Ecto neural progenitor cell (in vitro differentiated cells): ENCODE data around the gene STIM1.
"Not testable (repeated sequence)": the region's sequence is repeated elsewhere in the genome, so short reads cannot be mapped to it uniquely, and the experiment has no call there.

ENCODE experiments used
- DNase-seq: peaks from one replicate; pipeline ENCODE4 v3.0.0-alpha.2; 2018; ENCODE audit warnings: low spot score

The STIM1 gene

DNA sequence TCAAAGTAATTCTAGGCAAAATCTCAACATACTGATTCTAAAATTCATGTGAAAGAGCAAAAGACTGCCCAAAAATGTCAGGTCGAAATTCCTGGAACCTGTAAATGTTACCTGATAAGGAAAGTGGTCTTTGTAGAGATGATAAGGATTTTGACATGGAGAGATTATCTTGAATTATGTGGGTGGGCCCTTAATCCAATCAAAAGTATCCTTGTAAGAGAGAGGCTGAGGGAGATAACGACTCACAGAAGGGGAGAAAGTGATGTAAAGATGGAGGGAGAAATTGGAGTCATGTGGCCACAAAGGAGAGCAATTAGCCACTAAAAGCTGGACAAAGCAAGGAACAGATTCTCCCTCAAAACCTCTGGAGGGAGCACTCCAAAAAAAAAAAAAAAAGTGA lies 259.7 kb downstream of the STIM1 start:
- no peak for DNase-seq

DNA sequence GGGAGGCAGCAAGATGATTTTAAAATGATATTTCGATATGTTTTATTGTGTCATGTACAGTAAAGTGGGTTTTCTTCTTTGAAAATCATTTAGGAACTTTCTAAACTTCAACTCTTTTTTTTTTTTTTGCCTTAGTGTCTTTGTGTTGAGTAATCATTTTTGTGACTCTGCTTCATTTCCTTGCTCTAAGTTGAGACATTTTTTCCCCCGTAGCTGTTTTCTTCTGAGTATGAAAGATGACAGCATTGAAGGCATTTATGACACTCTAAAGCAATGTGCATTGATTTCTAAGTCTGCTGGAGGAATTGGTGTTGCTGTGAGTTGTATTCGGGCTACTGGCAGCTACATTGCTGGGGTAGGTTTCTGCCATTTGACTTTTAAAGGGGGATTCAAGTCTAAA lies 262.6 kb downstream of the STIM1 start:
- DNase-seq, result no peak

DNA sequence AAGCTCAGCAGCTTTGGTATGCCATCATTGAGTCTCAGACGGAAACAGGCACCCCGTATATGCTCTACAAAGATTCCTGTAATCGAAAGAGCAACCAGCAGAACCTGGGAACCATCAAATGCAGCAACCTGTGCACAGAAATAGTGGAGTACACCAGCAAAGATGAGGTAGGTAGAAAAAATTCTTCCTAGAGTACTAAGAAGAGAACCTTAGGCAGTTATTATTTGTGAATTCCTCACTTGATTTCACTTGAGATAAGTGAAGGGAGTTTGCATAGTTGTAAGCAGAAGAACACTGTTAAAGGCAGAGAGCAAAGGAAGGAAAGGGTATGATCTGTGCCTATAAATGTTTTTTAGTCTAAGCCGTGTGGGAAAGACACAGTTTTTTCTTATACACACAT lies 267.8 kb downstream of the STIM1 start:
- no peak for DNase-seq

DNA sequence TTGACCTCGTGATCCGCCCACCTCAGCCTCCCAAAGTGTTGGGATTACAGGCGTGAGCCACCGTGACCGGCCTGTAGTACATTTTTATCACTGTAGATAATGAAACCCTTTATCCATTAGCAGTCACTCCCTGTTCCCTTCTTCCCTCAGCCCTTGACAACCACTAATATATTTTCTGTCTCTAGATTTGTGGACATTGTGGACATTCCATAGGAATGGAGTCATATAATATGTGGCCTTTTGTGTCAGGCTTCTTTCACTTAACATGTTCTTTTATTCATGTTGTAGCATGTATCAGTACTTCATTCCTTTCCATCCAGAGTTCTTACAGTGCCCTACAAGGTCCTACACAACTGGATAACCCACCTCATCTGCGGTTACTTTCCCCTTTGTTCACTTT lies 269.7 kb downstream of the STIM1 start:
- DNase-seq, result no peak

DNA sequence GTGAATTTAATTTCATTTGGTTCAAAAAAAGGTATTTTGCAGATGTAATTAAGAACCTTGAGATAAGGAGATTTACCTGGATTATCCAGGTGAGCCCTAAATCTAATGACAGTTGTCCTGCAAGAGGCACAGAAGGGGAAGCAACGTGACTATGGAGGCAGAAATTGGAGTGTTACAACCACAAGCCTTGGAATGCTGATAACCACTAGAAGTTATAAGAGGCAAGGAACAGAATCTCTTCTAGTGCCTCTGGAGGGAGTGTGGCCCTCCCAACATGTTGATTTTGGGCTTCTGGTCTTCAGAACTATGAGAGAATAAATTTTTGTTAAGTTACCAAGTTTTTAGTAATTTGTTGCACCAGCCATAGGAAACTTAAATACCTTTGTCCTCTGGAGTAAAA lies 271.9 kb downstream of the STIM1 start:
- no peak for DNase-seq

DNA sequence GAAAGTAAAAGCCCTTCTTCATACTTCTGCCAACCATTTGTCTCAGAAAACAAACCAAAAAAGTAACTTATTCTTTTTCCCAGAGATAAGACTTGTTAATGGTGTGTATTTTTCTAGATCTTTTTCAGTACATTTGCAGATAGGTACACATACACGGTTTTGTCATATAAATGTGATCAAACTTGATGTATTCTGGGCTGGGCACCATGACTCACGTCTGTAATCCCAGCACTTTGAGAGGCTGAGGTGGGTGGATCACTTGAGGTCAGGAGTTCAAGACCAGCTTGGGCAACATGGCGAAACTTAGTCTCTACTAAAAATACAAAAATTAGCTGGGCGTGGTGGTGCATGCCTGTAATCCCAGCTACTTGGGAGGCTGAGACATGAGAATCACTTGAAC lies 274.8 kb downstream of the STIM1 start:
- not testable (repeated sequence) for DNase-seq

DNA sequence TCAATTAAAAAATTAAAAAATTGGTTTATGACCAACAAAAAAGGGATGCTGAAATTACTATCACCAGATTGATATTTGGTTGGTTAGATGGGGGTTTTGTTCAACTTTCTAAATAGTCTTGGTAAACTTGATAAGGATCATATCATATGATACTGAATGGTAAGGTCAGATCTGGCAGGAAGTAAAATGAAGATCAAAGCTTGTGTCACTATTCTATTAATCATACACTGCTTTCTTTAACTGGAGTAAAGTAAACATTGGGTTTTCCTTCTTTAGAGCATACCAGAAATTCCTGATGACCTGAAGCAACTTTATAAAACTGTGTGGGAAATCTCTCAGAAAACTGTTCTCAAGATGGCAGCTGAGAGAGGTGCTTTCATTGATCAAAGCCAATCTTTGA lies 279.3 kb downstream of the STIM1 start:
- no peak for DNase-seq

DNA sequence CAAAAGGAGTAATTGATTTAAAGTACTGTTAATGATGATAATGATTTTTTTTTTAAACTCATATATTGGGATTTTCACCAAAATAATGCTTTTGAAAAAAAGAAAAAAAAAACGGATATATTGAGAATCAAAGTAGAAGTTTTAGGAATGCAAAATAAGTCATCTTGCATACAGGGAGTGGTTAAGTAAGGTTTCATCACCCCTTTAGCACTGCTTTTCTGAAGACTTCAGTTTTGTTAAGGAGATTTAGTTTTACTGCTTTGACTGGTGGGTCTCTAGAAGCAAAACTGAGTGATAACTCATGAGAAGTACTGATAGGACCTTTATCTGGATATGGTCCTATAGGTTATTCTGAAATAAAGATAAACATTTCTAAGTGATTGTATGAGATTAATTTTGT lies 283.0 kb downstream of the STIM1 start:
- DNase-seq, result no peak

DNA sequence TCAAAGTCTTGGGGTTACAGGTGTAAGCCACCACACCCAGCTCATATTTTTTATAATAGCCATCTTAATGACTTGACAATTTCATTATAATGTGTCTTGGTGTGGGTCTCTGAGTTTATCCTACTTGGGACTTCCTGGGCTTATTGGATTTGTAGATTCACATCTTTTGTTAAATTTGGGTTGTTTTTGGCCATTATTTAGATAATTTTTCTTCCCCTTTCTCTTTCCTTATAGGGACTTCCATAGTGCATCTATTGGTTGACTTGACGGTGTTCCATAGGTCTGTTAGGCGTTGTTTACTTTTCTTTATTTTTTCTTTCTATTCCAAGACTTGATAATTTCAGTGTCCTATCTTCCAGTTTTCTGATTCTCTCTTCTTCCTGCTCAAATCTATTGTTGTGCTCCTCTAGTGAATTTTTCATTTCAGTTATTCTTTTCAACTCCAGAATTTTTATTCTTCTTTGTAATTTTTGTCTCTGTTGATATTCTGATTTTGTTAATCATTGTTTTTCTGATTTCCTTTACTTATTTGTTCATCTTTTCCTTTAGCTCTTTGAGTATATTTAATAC lies 284.7 kb downstream of the STIM1 start:
- DNase-seq, result no peak
